ENCODE data around the gene OR4F29.
"Not testable (repeated sequence)": the region's sequence is repeated elsewhere in the genome, so short reads cannot be mapped to it uniquely, and the experiment has no call there.

The OR4F29 gene

GRCh38 chr1:451578-451977 is at the start of gene OR4F29:
Gene OR4F29, minus strand, starts transcription at chr1:451678. Its CDS starts 0 bp downstream, at chr1:451678.
- not testable (repeated sequence) for DNase-seq
